Islet precursor cell (in vitro differentiated cells): ENCODE results near the gene TTYH2.
"Not testable (repeated sequence)": the region's sequence is repeated elsewhere in the genome, so short reads cannot be mapped to it uniquely, and the experiment has no call there.

Experiments
- DNase-seq: peaks from one replicate; pipeline ENCODE4 v3.0.0-alpha.2; 2018

Gene TTYH2

GRCh38 chr17:74268558-74268957 is 55.2 kb downstream of the TTYH2 start:
- no peak for DNase-seq

GRCh38 chr17:74270333-74270732 is 57.0 kb downstream of the TTYH2 start:
- DNase-seq, result no peak

DNA sequence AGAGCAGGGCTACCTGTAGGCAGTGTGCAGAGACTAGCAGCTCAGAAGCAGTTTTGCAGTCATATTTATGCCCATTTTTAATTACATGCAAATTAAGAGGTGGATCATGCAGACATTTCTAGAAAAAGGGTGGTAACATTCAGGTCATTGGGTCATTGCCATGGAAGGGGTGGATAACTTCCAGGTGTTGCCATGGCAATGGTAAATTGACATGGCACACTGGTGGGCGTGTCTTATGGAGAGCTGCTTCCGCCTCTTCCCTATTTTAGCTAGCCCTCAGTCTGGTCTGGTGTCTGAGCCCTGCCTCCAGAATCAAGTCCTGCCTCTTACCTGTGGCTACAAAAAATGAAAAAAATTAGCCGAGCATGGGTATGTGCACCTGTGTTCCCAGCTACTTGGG is 57.9 kb downstream of the TTYH2 start:
- DNase-seq, result no peak

- DNase-seq, result no peak
Measured at GRCh38 chr17:74271901-74272561, 58.7 kb downstream of the TTYH2 start.

- DNase-seq, result no peak
Measured at GRCh38 chr17:74272731-74273201, 59.4 kb downstream of the TTYH2 start.

GRCh38 chr17:74274060-74274708 is 60.8 kb downstream of the TTYH2 start, which contains the start of gene DNAI2:
TSS of gene DNAI2 (plus strand) at chr17:74274234. CDS start at chr17:74281818, 7,584 bp downstream.
- DNase-seq, result no peak

GRCh38 chr17:74274709-74275340 is 61.5 kb downstream of the TTYH2 start:
- no peak for DNase-seq

DNA sequence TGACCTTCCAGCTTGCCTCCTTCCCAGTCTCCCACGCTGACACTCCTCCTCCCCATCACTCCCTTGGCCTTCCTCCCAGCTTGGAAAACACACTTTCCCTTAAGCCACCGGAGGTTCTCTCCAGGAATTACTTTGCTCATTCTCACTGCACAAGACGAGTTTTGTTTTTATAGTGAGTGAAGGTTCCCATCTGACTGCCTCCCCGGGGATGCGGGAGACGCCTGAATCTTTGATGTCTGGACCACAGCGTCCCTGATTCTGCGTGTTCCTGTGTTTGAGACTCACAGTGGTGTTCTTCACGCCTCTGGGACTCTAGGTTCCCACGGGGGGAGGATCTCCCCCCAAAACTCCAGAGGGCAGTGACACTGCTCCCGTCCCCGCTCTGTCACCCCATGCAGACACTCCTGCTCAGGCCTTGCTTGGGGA is 62.7 kb downstream of the TTYH2 start:
- no peak for DNase-seq

- no peak for DNase-seq
Measured at GRCh38 chr17:74276541-74277009, 63.2 kb downstream of the TTYH2 start.

DNA sequence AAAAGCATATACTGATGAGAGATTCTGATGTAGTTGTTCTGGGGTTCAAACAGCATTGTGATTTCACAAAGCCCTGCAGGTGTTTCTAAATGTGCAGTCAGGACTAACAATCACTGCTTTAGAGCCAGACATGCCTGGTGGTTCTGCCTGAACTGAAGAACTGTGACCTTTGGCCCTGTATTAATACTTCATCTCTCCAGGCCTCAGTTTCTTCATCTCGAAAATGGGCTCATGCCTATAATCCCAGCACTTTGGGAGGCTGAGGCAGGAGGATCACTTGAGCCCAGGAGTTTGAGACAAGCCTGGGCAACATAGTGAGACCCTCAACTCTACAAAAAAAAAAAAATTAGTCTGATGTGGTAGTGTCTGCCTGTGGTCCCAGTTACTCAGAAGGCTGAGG is 64.6 kb downstream of the TTYH2 start:
- DNase-seq, result no peak

GRCh38 chr17:74279617-74280016 is 66.2 kb downstream of the TTYH2 start:
- DNase-seq, result not testable (repeated sequence)

GRCh38 chr17:74280093-74280513 is 66.7 kb downstream of the TTYH2 start:
- no peak for DNase-seq

GRCh38 chr17:74281799-74282198 is 68.4 kb downstream of the TTYH2 start:
- DNase-seq, result no peak

- not testable (repeated sequence) for DNase-seq
Measured at GRCh38 chr17:74282274-74282586, 68.9 kb downstream of the TTYH2 start.

GRCh38 chr17:74282587-74283370 is 69.4 kb downstream of the TTYH2 start:
- DNase-seq, result no peak

DNA sequence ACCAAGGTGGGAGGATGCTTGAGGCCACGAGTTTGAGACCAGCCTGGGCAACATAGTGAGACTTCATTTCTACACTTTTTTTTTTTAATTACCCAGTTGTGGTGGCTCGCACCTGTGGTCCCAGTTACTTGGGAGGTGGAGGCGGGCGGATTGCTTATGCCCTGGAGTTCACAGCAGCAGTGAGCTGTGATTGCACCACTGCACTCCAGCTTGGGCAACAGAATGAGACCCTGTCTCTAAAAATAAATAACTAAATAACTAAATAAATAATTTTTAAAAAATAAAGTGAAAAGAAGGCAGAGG is 70.0 kb downstream of the TTYH2 start:
- DNase-seq, result no peak

GRCh38 chr17:74287031-74287602 is 73.7 kb downstream of the TTYH2 start:
- no peak for DNase-seq

GRCh38 chr17:74288785-74289184 is 75.4 kb downstream of the TTYH2 start:
- no peak for DNase-seq

DNA sequence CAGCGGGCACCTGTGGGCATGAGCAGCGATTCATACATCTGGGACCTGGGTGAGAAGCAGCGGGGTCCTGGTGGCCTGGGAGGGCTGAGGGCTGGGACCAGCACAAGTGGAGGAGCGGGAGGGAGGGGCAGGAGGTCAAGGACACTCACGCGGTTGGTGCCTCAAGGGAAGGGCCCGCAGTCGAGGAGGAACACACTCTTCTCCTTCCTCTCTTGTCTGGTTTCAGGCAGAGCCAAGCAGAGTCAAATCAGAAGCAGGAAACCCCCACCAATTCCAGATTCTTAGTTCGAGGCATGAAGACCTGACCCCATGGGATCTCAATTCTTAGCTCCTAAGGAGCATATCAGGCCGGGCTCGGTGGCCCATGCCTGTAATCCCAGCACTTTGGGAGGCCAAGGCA is 76.3 kb downstream of the TTYH2 start:
- DNase-seq, result no peak

DNA sequence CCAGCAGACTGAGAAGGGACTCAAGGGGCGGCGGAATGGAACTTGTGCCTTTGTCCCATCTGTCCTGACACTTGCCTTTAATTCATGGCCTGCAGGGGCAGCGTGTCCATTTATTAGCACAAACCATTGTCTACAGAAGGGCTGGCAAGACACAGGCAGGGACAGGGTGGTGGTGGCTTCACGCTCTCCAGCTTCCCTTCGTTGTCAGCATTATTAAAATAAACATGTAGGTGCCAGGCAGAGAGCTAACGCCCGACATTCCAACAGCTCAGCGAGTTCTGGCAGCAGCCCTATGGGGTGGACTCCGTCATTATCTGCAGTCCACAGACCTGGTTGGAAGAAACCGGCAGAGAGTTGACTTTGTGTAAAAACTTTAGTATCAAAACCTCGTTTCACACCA is 77.0 kb downstream of the TTYH2 start:
- no peak for DNase-seq

DNA sequence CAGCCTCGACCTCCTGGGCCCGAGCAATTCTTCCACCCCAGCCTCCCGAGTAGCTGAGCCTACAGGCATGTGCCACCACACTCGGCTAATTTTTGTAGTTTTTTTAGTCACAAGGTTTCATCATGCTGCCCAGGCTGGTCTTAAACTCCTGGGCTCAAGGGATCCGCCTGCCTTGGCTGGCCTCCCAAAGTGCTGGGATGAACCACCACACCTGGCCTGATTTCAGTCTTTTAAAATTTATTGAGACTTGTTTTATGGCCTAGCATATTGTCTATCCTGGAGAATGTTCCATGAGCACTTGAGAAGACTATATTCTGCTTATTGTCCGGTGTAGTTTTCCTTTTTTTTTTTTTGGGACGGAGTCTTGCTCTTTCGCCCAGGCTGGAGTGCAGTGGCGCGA is 79.1 kb downstream of the TTYH2 start:
- no peak for DNase-seq

GRCh38 chr17:74295625-74296547 is 82.5 kb downstream of the TTYH2 start:
- no peak for DNase-seq
